Prostate gland (tissue), 2 donors: ENCODE data around the gene COMMD1. TPM values are rescaled to one million over a fixed set of nuclear protein-coding genes. Genes with fewer than 3 reads are reported as not detected.

Source experiments
- DNase-seq: peaks from one replicate; pipeline ENCODE4 v3.0.0-alpha.2; 2019; ENCODE audit warnings: low spot score
- H3K27ac ChIP-seq, 2 donors: fragments of 200-600 bp; sonication (generic); 2 replicates each; pipeline ENCODE4 v1.5.1; 2017 to 2019
- H3K27me3 ChIP-seq: fragments of 200-600 bp; sonication (generic); replicated peaks from 2 replicates; pipeline ENCODE4 v1.5.1; 2019; ENCODE audit not compliant: insufficient read depth
- H3K36me3 ChIP-seq, 2 donors: fragments of 200-600 bp; sonication (generic); 1 replicate in 1 of 2; 2 replicates in 1 of 2; pipeline versions ENCODE4 v1.5.1 to v1.8.1; 2017 to 2019
- H3K4me1 ChIP-seq: fragments of 200-600 bp; sonication (generic); replicated peaks from 2 replicates; pipeline ENCODE4 v1.5.1; 2019
- H3K4me3 ChIP-seq, 2 donors: fragments of 200-600 bp; sonication (generic); 2 replicates each; pipeline ENCODE4 v1.5.1; 2017 to 2019
- H3K9me3 ChIP-seq: fragments of 200-600 bp; sonication (generic); 2 replicates; pipeline ENCODE4 v1.5.1; 2017
- POLR2A ChIP-seq: fragments of 450-650 bp; IDR thresholded peaks from one replicate; pipeline ENCODE4 v1.6.1; 2016; ENCODE audit warnings: antibody characterized with exemption, mild to moderate bottlenecking
- POLR2AphosphoS5 ChIP-seq: sonication (generic); formaldehyde crosslinking; IDR thresholded peaks from one replicate; pipeline ENCODE4 v1.6.1; 2017; ENCODE audit warnings: antibody characterized with exemption
- WGBS: methylation state at CpG from one replicate; pipeline ENCODE4 v1.1.5; 2018; 5-methylcytosine and 5-hydroxymethylcytosine counted together
- intact Hi-C: fragments of 100-400 bp; cut with DNase I; formaldehyde crosslinking; loops from one replicate; pipeline ENCODE4 v1.14.2; 2022
- total RNA-seq, 2 donors: library from RNA; depleted of rRNA; stranded (reverse); fragments of >200 nt; gene quantifications; one replicate each; pipeline ENCODE4 v1.1.0, GENCODE V29; 2016
- TF ChIP-seq, protein P1 (sequence below), 4 experiments: fragments of 200-600 bp in 2 of 4; fragments of 450-650 bp in 2 of 4; sonication (generic) in 2 of 4; IDR thresholded peaks; 1 replicate in 3 of 4; 2 replicates in 1 of 4; pipeline ENCODE4 v1.5.1; 2016 to 2019; ENCODE audit warnings: antibody characterized with exemption in 4 of 4, mild to moderate bottlenecking in 2 of 4, moderate library complexity in 2 of 4

Gene COMMD1
- total RNA-seq, 2 donors from 2014 or later: 41.9 to 63.9 TPM

DNA sequence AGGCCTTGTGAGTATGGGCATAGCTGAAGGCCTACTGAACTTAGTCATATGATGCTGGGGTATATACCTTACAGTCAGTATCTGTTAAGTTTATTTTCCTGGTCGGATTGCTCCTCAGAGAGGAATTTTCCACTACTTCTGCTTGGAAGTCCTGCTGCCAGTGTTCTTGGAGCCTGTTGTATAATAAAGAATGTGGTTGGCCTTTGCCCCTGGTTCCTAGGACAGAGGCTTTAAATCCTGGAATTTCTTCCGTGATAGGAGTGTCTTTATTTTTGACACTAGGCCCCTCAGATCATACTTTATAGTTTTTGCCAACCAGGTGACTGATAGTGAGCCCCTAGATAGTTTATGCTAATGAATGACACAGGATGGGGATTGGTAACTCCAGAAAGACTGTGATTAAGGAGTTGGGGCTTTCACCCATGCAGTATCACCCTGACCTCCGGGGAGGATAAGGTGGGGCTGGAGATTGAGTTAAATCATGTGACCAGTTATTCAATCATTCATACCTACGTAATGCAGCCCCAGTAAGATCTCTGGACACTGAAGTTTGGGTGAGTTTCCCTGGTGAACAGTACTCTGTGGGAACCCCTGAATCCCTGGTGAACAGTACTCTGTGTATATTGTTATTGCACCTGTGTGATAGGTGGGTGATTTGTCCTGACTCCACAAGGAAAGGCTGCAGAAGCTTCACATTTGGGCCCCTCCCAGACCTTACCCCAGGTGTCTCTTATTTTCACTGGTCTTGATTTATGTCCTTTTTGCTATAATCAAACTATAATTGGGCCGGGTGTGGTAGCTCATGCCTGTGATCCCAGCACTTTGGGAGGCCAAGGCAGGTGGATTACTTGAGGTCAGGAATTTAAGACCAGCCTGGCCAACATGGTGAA is 56.9 kb downstream of the COMMD1 start:
- Histone ChIP-seq H3K4me3 (no peak overlapping the region), H3K36me3 (no peaks in the 10 kb centered on the region), H3K9me3 (no peaks in the 10 kb centered on the region), H3K27me3 (no peaks in the 10 kb centered on the region), H3K4me1 (peaks cover 5% of the 10 kb centered on the region), H3K27ac (no peak overlapping the region)
- TF ChIP-seq, protein P1, sequence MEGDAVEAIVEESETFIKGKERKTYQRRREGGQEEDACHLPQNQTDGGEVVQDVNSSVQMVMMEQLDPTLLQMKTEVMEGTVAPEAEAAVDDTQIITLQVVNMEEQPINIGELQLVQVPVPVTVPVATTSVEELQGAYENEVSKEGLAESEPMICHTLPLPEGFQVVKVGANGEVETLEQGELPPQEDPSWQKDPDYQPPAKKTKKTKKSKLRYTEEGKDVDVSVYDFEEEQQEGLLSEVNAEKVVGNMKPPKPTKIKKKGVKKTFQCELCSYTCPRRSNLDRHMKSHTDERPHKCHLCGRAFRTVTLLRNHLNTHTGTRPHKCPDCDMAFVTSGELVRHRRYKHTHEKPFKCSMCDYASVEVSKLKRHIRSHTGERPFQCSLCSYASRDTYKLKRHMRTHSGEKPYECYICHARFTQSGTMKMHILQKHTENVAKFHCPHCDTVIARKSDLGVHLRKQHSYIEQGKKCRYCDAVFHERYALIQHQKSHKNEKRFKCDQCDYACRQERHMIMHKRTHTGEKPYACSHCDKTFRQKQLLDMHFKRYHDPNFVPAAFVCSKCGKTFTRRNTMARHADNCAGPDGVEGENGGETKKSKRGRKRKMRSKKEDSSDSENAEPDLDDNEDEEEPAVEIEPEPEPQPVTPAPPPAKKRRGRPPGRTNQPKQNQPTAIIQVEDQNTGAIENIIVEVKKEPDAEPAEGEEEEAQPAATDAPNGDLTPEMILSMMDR (IDR thresholded peaks at IDR 0.05): no peak
- no peak for TF ChIP-seq POLR2A
- TF ChIP-seq POLR2AphosphoS5: no peak
- WGBS: 82% methylated on average over 5 of the region's 5 CpGs
- intact Hi-C loops: no loop called here
- DNase-seq: no peak

DNA sequence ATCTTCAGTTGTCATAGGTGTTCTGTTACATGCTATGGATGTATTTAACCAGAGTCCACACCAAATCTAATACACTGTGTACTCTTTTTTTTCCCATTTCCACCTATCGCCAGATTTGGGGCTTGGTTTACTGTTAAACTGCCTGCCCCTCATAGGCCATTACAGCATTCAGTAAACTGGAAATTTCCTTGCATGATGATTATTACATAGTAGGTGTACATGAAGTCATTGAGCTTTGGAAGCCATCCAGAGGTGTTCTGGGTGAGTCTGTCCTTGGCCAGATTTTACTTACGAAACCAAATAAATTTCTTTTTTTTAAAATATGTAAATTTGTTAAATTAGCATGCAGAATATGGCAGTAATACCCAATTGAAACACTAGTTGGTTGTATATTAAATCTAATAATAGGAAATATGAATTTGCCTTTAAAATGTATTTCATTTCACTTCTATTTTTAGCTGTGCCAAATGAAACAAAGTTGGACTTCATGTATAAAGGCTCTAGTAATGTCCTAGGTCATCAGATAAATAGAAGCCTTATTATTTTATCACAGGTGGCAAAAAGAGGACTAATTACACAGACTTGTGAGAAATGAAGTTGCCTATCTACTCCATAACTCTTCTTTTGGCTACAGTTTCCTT is 60.7 kb downstream of the COMMD1 start:
- 87% methylated on average over 2 of the region's 2 CpGs for WGBS

DNA sequence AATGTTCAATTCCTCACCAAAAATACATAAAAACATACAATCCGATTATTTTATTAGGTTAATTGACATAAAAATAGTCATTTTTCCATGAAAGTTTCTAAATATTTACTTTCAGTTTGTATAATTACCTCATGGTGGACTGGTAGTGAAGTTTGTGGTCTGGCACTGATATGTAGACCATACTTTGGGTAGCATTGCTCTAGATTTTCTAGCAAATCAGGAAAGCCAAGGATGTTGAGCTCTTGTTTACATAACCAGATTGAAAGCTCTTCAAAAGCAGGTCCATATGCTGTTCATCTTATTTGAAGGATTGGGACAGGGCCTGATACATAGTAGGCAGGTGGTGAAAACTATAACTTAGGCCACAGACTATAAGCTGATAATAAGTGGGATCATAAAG is 61.8 kb downstream of the COMMD1 start:
- no peaks in the 10 kb centered on the region for H3K4me1 ChIP-seq
- intact Hi-C loops: no loop called here
- no peaks in the 10 kb centered on the region for H3K36me3 ChIP-seq
- TF ChIP-seq, protein P1 (IDR thresholded peaks at IDR 0.05): no peak
- TF ChIP-seq POLR2A (no peak), POLR2AphosphoS5 (no peak)
- H3K27me3 ChIP-seq: no peaks in the 10 kb centered on the region
- WGBS: 33% methylated on average over 1 of the region's 1 CpG
- H3K4me3 ChIP-seq: no peak overlapping the region
- no peak for DNase-seq
- H3K27ac ChIP-seq: no peak overlapping the region
- H3K9me3 ChIP-seq: no peaks in the 10 kb centered on the region

More for the DNA sequence above, 60.7 kb downstream of the COMMD1 start:
- Histone ChIP-seq H3K4me3 (no peak overlapping the region), H3K36me3 (no peaks in the 10 kb centered on the region), H3K4me1 (no peaks in the 10 kb centered on the region), H3K27me3 (no peaks in the 10 kb centered on the region), H3K27ac (no peak overlapping the region), H3K9me3 (no peaks in the 10 kb centered on the region)
- no peak for DNase-seq
- intact Hi-C loops: no loop called here
- TF ChIP-seq POLR2AphosphoS5 (no peak), POLR2A (no peak)
- TF ChIP-seq, protein P1 (IDR thresholded peaks at IDR 0.05): no peak

DNA sequence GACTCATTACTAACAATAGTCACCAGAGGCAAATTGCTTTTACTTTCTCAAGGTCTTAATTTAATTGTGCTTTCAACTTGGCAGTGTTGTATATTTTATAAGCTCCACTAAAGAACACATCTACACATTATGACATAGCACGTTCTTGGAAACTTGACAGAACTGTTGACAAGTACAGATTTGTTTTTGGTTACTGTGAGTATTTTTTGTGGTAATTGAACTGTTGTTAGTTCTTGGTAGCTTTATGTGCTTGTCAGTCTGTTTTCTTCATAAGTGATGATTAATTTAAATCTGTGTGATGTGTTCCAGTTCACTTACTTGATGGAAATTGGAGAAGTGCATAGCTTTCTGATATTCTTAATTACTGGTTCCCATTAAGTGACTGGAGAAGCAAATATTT is 63.9 kb downstream of the COMMD1 start:
- DNase-seq: no peak
- intact Hi-C loops: no loop called here
- 13% methylated on average over 1 of the region's 1 CpG for WGBS
- H3K4me1 ChIP-seq: no peaks in the 10 kb centered on the region
- no peak overlapping the region for H3K4me3 ChIP-seq
- no peaks in the 10 kb centered on the region for H3K36me3 ChIP-seq
- no peaks in the 10 kb centered on the region for H3K9me3 ChIP-seq
- TF ChIP-seq POLR2AphosphoS5 (no peak), POLR2A (no peak)
- TF ChIP-seq, protein P1 (IDR thresholded peaks at IDR 0.05): no peak
- no peak overlapping the region for H3K27ac ChIP-seq
- H3K27me3 ChIP-seq: no peaks in the 10 kb centered on the region
